HepG2 (cell line): ENCODE results near the gene CFAP100. TPM values are rescaled to one million over a fixed set of nuclear protein-coding genes. Genes with fewer than 3 reads are reported as not detected.
A peak's percentile ranks its signal among the peaks of the same experiment; 100 is the strongest.

ENCODE experiments used
- AGO1 ChIP-seq: fragments of 200-400 bp; formaldehyde crosslinking; IDR thresholded peaks from 2 replicates; pipeline ENCODE4 v1.6.1; 2017; ENCODE audit warnings: mild to moderate bottlenecking, low read depth, low read length, moderate library complexity; ENCODE audit not compliant: poor library complexity, severe bottlenecking
- FOXA3 ChIP-seq: IDR thresholded peaks from 2 replicates; pipeline ENCODE4 v1.6.1; 2016; ENCODE audit warnings: missing genetic modification reagents, missing compliant biosample characterization
- GABPA ChIP-seq, 2 experiments: IDR thresholded peaks; 2 replicates each; pipeline ENCODE4 v1.6.1; 2011 to 2016; ENCODE audit warnings: low read depth in 2 of 2, low read length in 1 of 2, missing biosample characterization in 1 of 2, missing genetic modification characterization in 1 of 2
- GLMP ChIP-seq: sonication (generic); formaldehyde crosslinking; IDR thresholded peaks from 2 replicates; pipeline ENCODE4 v1.9.0; 2021; ENCODE audit warnings: missing genetic modification reagents, mild to moderate bottlenecking, borderline replicate concordance
- HDAC1 ChIP-seq: sonication (generic); formaldehyde crosslinking; IDR thresholded peaks from 2 replicates; pipeline ENCODE4 v1.5.1; 2020; ENCODE audit warnings: mild to moderate bottlenecking, missing genetic modification reagents
- HMG20B ChIP-seq: conservative IDR thresholded peaks from 2 replicates; pipeline ENCODE4 v1.6.1; 2016; ENCODE audit warnings: missing genetic modification reagents, missing compliant biosample characterization
- HNRNPL ChIP-seq: fragments of 200-400 bp; formaldehyde crosslinking; IDR thresholded peaks from 2 replicates; pipeline ENCODE4 v1.6.1; 2017; ENCODE audit warnings: mild to moderate bottlenecking, low read depth, low read length
- KDM2A ChIP-seq: sonication (generic); formaldehyde crosslinking; IDR thresholded peaks from 2 replicates; pipeline ENCODE4 v1.4.0; 2020; ENCODE audit warnings: low read depth, missing genetic modification reagents, borderline replicate concordance
- MIXL1 ChIP-seq: IDR thresholded peaks from 2 replicates; pipeline ENCODE4 v1.6.1; 2016
- MXD3 ChIP-seq: IDR thresholded peaks from 2 replicates; pipeline ENCODE4 v1.6.1; 2016; ENCODE audit warnings: mild to moderate bottlenecking, missing biosample characterization, missing genetic modification reagents
- NPAS2 ChIP-seq: sonication (generic); formaldehyde crosslinking; IDR thresholded peaks from 2 replicates; pipeline ENCODE4 v1.8.0; 2022; ENCODE audit warnings: mild to moderate bottlenecking, missing genetic modification reagents, borderline replicate concordance
- NRL ChIP-seq: sonication (generic); formaldehyde crosslinking; IDR thresholded peaks from 2 replicates; pipeline ENCODE4 v1.5.0; 2020; ENCODE audit warnings: missing genetic modification reagents, mild to moderate bottlenecking, moderate library complexity, borderline replicate concordance
- PHF5A ChIP-seq: IDR thresholded peaks from one replicate; pipeline ENCODE4 v1.6.1; 2018; ENCODE audit warnings: low read depth, missing genetic modification reagents; ENCODE audit not compliant: unreplicated experiment
- POGZ ChIP-seq: sonication (generic); formaldehyde crosslinking; IDR thresholded peaks from 2 replicates; pipeline ENCODE4 v1.4.0; 2020; ENCODE audit warnings: mild to moderate bottlenecking, missing genetic modification reagents
- SCMH1 ChIP-seq: sonication (generic); formaldehyde crosslinking; IDR thresholded peaks from 2 replicates; pipeline ENCODE4 v1.9.0; 2021; ENCODE audit warnings: missing genetic modification reagents, mild to moderate bottlenecking, borderline replicate concordance
- STAT5B ChIP-seq: sonication (generic); formaldehyde crosslinking; IDR thresholded peaks from 2 replicates; pipeline ENCODE4 v1.4.0; 2020; ENCODE audit warnings: missing genetic modification reagents
- TARDBP ChIP-seq: sonication (generic); formaldehyde crosslinking; IDR thresholded peaks from 2 replicates; pipeline ENCODE4 v1.8.0; 2022; ENCODE audit warnings: mild to moderate bottlenecking, missing genetic modification reagents
- THAP7 ChIP-seq: sonication (generic); formaldehyde crosslinking; IDR thresholded peaks from 2 replicates; pipeline ENCODE4 v1.8.1; 2023; ENCODE audit warnings: mild to moderate bottlenecking, missing genetic modification reagents
- ZFP1 ChIP-seq: IDR thresholded peaks from 2 replicates; pipeline ENCODE4 v1.6.1; 2016
- ZIK1 ChIP-seq: sonication (generic); formaldehyde crosslinking; IDR thresholded peaks from 2 replicates; pipeline ENCODE4 v1.5.0; 2020; ENCODE audit warnings: mild to moderate bottlenecking, low read depth, missing genetic modification reagents, borderline replicate concordance
- ZNF143 ChIP-seq: sonication (generic); formaldehyde crosslinking; IDR thresholded peaks from 2 replicates; pipeline ENCODE4 v1.4.0; 2020; ENCODE audit warnings: missing genetic modification reagents
- ZNF335 ChIP-seq: sonication (generic); formaldehyde crosslinking; IDR thresholded peaks from 2 replicates; pipeline ENCODE4 v1.4.0; 2020; ENCODE audit warnings: missing genetic modification reagents
- ZNF607 ChIP-seq: sonication (generic); formaldehyde crosslinking; IDR thresholded peaks from 2 replicates; pipeline ENCODE4 v1.5.1; 2020; ENCODE audit warnings: missing genetic modification reagents, mild to moderate bottlenecking, borderline replicate concordance
- ZNF770 ChIP-seq: sonication (generic); formaldehyde crosslinking; IDR thresholded peaks from 2 replicates; pipeline ENCODE4 v1.5.0; 2020; ENCODE audit warnings: mild to moderate bottlenecking, missing genetic modification reagents
- polyA plus RNA-seq, 8 experiments: library from polyadenylated mRNA; depleted of rRNA in 3 of 8; stranded (reverse) in 7 of 8; unstranded in 1 of 8; fragments of >200 nt; fragmentation: Illumina TruSeq in 4 of 8; extraction: Trizol in 4 of 8; gene quantifications; 2 replicates each; pipeline versions ENCODE4 v1.2.1 to v1.2.3, GENCODE V29; 2011 to 2016; ENCODE audit warnings: low read depth in 4 of 8, missing spikeins in 1 of 8, mixed read lengths in 1 of 8; ENCODE audit not compliant: insufficient read depth in 1 of 8
- total RNA-seq, 5 experiments: library from RNA; depleted of rRNA; stranded (reverse); fragments of >200 nt; fragmentation: Illumina TruSeq; extraction: Trizol; gene quantifications; 2 replicates each; pipeline ENCODE4 v1.2.3, GENCODE V29; 2016; ENCODE audit warnings: low read depth in 1 of 5

The CFAP100 gene
- total and polyA plus RNA-seq, 2 of the 13 experiments (the other 11 are each of a cell fraction or from before 2014, with no cell fraction given): 0.32 TPM; not detected in 1

GRCh38 chr3:126355777-126356372, 38.8 kb upstream of the CFAP100 start (continued):
- peak; percentile 61; the same call in 1 of the 2 replicates for TF ChIP-seq HNRNPL
- TF ChIP-seq ZNF143 (CRISPR knock-in tag): no peak
- TF ChIP-seq ZIK1: peak; percentile 65; the same call in 1 of the 2 replicates
- 0 out of 2 replicates have a peak, but pooled peaks have one; percentile 56 for TF ChIP-seq STAT5B (CRISPR knock-in tag)
- TF ChIP-seq MXD3 (CRISPR knock-in tag): peak; percentile 79; the same call in 1 of the 2 replicates
- TF ChIP-seq FOXA3 (CRISPR knock-in tag): peak; percentile 79
- peak; percentile 60; the same call in 1 of the 2 replicates for TF ChIP-seq THAP7 (CRISPR knock-in tag)
- peak; percentile 67 for TF ChIP-seq AGO1
- TF ChIP-seq GABPA (IDR thresholded peaks at IDR 0.05; ENCODE audit: low read depth, low read length): no peak
- no peak for TF ChIP-seq GABPA (CRISPR knock-in tag; IDR thresholded peaks at IDR 0.05; ENCODE audit: low read depth)
- TF ChIP-seq HDAC1 (CRISPR knock-in tag): peak; percentile 84
- TF ChIP-seq MIXL1: peak; percentile 49; the same call in 1 of the 2 replicates
- TF ChIP-seq ZNF607 (CRISPR knock-in tag): peak; percentile 86
- TF ChIP-seq HMG20B (CRISPR knock-in tag): peak; percentile 67; the same call in 1 of the 2 replicates
- TF ChIP-seq NPAS2 (CRISPR knock-in tag): no peak
- peak; percentile 57; the same call in 1 of the 2 replicates for TF ChIP-seq ZNF770 (CRISPR knock-in tag)
- peak; percentile 29 for TF ChIP-seq PHF5A (CRISPR knock-in tag)
- no peak for TF ChIP-seq SCMH1 (CRISPR knock-in tag)
- TF ChIP-seq NRL: no peak; the same call in 1 of the 2 replicates
- TF ChIP-seq POGZ: peak; percentile 44; the same call in 1 of the 2 replicates
- peak; percentile 42; the same call in 1 of the 2 replicates for TF ChIP-seq TARDBP (CRISPR knock-in tag)
- TF ChIP-seq KDM2A: peak; percentile 82
- no peak for TF ChIP-seq GLMP (CRISPR knock-in tag)
- 0 out of 2 replicates have a peak, but pooled peaks have one; percentile 43 for TF ChIP-seq ZFP1 (CRISPR knock-in tag)
- 0 out of 2 replicates have a peak, but pooled peaks have one; percentile 62 for TF ChIP-seq ZNF335 (CRISPR knock-in tag)
